Measurements from ENCODE around the gene HPCAL1.

HPCAL1 gene

GRCh38 chr2:10390369-10390801, 87.7 kb downstream of the HPCAL1 start:
- peak; percentile 19 for DNase-seq (ENCODE audit: low spot score)

GRCh38 chr2:10392100-10392499, 89.4 kb downstream of the HPCAL1 start:
- no peak for DNase-seq (ENCODE audit: low spot score)

- no peak for DNase-seq (ENCODE audit: low spot score)
These were observed 89.8 kb downstream of the HPCAL1 start for GRCh38 chr2:10392548-10392947.

GRCh38 chr2:10392951-10393639, 90.4 kb downstream of the HPCAL1 start:
- no peak for DNase-seq (ENCODE audit: low spot score)

- DNase-seq (ENCODE audit: low spot score): no peak
These were observed 90.9 kb downstream of the HPCAL1 start for GRCh38 chr2:10393640-10393982.

- no peak for DNase-seq (ENCODE audit: low spot score)
These were observed 93.2 kb downstream of the HPCAL1 start for GRCh38 chr2:10395893-10396292.

GRCh38 chr2:10396464-10396863, 93.8 kb downstream of the HPCAL1 start:
- DNase-seq (ENCODE audit: low spot score): no peak

- DNase-seq (ENCODE audit: low spot score): no peak
These were observed 94.7 kb downstream of the HPCAL1 start for GRCh38 chr2:10397297-10397875.

- no peak for DNase-seq (ENCODE audit: low spot score)
These were observed 95.2 kb downstream of the HPCAL1 start for GRCh38 chr2:10397878-10398277.

- DNase-seq (ENCODE audit: low spot score): no peak
These were observed 95.8 kb downstream of the HPCAL1 start for GRCh38 chr2:10398496-10398895.

GRCh38 chr2:10399358-10399757, 96.7 kb downstream of the HPCAL1 start:
- no peak for DNase-seq (ENCODE audit: low spot score)

- no peak for DNase-seq (ENCODE audit: low spot score)
These were observed 97.3 kb downstream of the HPCAL1 start for GRCh38 chr2:10400002-10400401.

- DNase-seq (ENCODE audit: low spot score): no peak
These were observed 97.9 kb downstream of the HPCAL1 start for GRCh38 chr2:10400568-10400977.

- DNase-seq (ENCODE audit: low spot score): no peak
These were observed 98.6 kb downstream of the HPCAL1 start for GRCh38 chr2:10400978-10401951.

GRCh38 chr2:10402062-10402585, 99.4 kb downstream of the HPCAL1 start:
- peak; percentile 19 for DNase-seq (ENCODE audit: low spot score)

GRCh38 chr2:10402653-10403215, 100.0 kb downstream of the HPCAL1 start:
- DNase-seq (ENCODE audit: low spot score): no peak

GRCh38 chr2:10404324-10405143, 101.8 kb downstream of the HPCAL1 start:
- no peak for DNase-seq (ENCODE audit: low spot score)

- peak; percentile 73 for DNase-seq (ENCODE audit: low spot score)
These were observed 102.7 kb downstream of the HPCAL1 start for GRCh38 chr2:10405448-10405847.

GRCh38 chr2:10406016-10406415, 103.3 kb downstream of the HPCAL1 start:
- no peak for DNase-seq (ENCODE audit: low spot score)

- no peak for DNase-seq (ENCODE audit: low spot score)
These were observed 103.9 kb downstream of the HPCAL1 start for GRCh38 chr2:10406491-10407188.

GRCh38 chr2:10407432-10407831, 104.7 kb downstream of the HPCAL1 start:
- no peak for DNase-seq (ENCODE audit: low spot score)

Data from RKO (cell line).